ENCODE results near the gene LRRC28. TPM values are rescaled to one million over a fixed set of nuclear protein-coding genes. Genes with fewer than 3 reads are reported as not detected.
A peak's percentile ranks its signal among the peaks of the same experiment; 100 is the strongest.

Gene LRRC28
- total RNA-seq, 2 donors from 2014 or later = 18.5 to 26.0 TPM

DNA sequence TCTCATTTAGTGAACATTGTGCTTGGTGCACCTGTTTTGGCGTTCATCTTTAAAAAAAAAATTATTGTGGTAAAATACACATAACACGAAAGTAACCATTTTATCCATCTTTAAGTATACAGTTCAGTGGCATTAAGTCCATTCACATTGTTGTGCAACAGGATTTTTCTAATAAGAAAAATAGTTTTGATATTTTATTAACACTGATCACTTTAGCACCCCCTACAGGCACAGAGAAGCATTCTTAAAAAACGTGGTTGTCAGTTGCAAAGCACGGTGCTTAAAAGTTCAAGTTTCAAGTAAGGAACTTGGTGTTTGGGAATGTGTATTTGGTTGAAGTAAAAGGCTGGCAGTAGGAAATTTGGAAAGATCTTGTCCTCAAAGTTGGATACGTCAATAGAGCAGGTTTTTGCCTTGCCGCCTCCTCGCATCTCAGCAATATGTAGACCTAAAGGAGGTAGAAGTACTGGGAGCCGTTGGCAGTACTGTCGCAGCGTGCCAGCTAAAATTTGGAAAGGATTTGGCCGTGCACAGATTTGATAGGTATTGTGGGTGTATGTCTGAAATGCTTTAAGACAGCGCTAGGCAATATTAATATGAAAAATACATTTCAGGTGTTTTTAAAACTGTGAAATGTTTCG lies 110.4 kb downstream of the LRRC28 start:
- H3K27ac Mint-ChIP-seq = no peak overlapping the region
- H3K9me3 Mint-ChIP-seq = no peaks in the 10 kb centered on the region
- no peak for ATAC-seq (replicated peaks)
- peaks cover 32% of the 10 kb centered on the region for H3K36me3 Mint-ChIP-seq (ENCODE audit: low read depth)
- no peaks in the 10 kb centered on the region for H3K27me3 Mint-ChIP-seq
- H3K4me1 Mint-ChIP-seq = no peaks in the 10 kb centered on the region
- H3K4me3 Mint-ChIP-seq = no peak overlapping the region

- Mint-ChIP-seq H3K4me1 (peaks cover 4% of the 10 kb centered on the region), H3K4me3 (no peak overlapping the region), H3K27ac (no peak overlapping the region), H3K9me3 (peaks cover 8% of the 10 kb centered on the region), H3K27me3 (no peaks in the 10 kb centered on the region), H3K36me3 (ENCODE audit: low read depth) (peaks cover 48% of the 10 kb centered on the region)
- peak; percentile 16 for ATAC-seq (replicated peaks)
Observed at GRCh38 chr15:99365242-99365641, 114.0 kb downstream of the LRRC28 start.

DNA sequence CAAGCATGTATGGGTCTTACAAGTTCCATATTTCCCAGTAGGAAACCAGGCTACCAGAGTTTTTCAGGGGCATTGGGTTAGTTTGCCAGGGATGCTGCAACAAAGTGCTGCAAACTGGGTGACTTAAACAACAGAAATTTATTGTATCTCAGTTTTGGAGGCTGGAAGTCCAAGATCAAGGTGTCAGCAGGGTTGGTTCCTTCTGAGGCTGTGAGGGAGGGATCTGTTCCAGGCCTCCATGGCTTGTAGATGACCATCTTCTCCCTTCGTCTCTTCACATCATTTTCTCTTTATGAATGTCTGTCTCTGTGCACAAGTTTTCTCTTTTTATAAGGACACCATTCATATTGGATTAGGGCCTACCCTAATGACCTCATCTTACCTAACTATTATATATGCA lies 114.7 kb downstream of the LRRC28 start:
- Mint-ChIP-seq H3K36me3 (ENCODE audit: low read depth) (peaks cover 48% of the 10 kb centered on the region), H3K27me3 (no peaks in the 10 kb centered on the region), H3K9me3 (peaks cover 8% of the 10 kb centered on the region), H3K4me1 (peaks cover 4% of the 10 kb centered on the region), H3K4me3 (no peak overlapping the region), H3K27ac (no peak overlapping the region)
- ATAC-seq (replicated peaks) = no peak

DNA sequence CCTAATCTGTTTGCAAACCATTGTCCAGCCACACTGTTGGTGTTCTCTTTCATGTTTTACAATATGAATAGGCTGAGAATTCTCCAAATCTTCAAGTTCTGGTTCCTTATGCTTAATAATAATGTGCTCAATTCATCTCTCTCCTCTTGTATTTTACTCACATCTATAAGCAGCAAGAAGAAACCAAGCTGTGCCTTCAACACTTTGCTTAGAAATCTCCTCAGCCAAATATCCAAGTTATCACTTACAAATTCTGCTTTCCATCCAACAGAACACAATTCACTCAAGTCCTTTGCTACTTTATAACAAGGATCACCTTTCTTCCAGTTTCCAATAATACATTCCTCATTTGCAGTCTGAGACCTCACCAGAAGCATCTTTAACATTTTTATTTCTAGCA lies 117.5 kb downstream of the LRRC28 start:
- Mint-ChIP-seq H3K4me1 (peaks cover 13% of the 10 kb centered on the region), H3K4me3 (no peak overlapping the region), H3K9me3 (peaks cover 8% of the 10 kb centered on the region), H3K27me3 (no peaks in the 10 kb centered on the region), H3K36me3 (ENCODE audit: low read depth) (peaks cover 27% of the 10 kb centered on the region), H3K27ac (peak overlapping the region; percentile 32)
- ATAC-seq (replicated peaks) = no peak

DNA sequence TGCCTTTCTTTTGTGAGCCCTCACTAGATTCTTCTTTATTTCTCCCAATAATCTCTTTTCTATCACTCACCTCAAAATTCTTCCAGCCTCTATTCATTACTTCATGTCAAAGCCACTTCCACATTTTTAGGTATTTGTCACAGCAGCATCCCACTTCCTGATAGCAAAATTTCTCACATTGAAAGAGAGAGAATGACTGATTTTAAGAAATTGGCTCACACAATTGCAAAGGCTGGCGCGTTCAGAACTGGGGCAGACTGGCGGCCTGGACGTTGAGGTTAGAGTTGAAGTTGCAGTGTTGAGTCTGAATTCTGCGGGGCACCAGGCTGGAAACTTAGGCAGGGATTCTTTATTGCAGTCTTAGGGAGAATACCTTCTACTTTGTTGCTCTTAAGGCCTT lies 117.9 kb downstream of the LRRC28 start:
- peak; percentile 72 for ATAC-seq (replicated peaks)
- Mint-ChIP-seq H3K36me3 (ENCODE audit: low read depth) (peaks cover 23% of the 10 kb centered on the region), H3K4me3 (no peak overlapping the region), H3K4me1 (peaks cover 13% of the 10 kb centered on the region), H3K9me3 (peaks cover 8% of the 10 kb centered on the region), H3K27me3 (no peaks in the 10 kb centered on the region), H3K27ac (peak overlapping the region; percentile 32)

DNA sequence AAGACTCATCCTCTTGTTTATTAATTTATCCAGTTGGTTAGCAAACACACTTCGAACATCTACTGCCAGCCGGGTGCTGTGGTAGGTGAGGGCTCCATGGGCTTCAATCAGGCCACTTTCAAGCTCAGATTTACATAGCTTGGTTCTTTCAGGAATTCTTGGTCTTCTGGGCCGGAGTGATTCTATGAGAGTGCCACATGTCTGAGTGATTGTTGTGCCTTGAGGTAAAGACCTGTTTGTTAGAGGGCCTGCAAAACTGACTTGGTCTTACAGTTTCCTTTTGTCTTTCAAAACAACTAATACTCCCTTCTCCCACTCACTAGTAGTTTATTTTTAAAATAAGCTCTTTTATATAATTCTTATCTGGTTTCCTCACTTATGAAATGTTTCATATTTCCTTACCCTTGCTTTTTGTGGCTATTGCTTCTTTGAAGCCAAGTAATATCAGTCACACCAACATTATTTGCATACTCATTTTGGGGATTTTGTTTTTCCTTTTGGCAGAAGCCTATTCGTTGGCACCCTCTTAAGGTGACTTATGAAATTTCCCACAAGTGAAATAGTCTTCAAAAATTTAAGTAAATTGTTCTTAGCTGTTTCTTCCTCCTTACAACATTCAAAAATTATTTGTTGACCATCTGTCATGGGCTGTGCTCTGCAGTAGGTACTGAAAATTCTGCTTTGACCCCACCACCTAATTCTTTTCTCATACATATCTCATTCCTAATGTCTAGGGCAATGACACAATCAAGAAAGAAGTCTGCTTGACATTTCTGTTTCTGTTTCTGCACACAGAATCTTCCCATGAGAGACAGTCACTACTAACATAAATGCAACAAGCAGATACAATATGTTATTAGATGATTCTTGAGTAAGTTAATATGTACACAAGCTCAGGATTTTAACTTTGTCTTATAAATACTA lies 120.2 kb downstream of the LRRC28 start:
- H3K4me1 Mint-ChIP-seq = peaks cover 13% of the 10 kb centered on the region
- H3K9me3 Mint-ChIP-seq = peaks cover 19% of the 10 kb centered on the region
- peaks cover 32% of the 10 kb centered on the region for H3K36me3 Mint-ChIP-seq (ENCODE audit: low read depth)
- no peaks in the 10 kb centered on the region for H3K27me3 Mint-ChIP-seq
- peak overlapping the region; percentile 28 for H3K27ac Mint-ChIP-seq
- peak; percentile 83 for ATAC-seq (replicated peaks)
- no peak overlapping the region for H3K4me3 Mint-ChIP-seq

GRCh38 chr15:99385005-99385669 lies 133.9 kb downstream of the LRRC28 start:
- Mint-ChIP-seq H3K36me3 (ENCODE audit: low read depth) (peaks cover 27% of the 10 kb centered on the region), H3K4me3 (no peak overlapping the region), H3K27me3 (no peaks in the 10 kb centered on the region), H3K4me1 (peaks cover 6% of the 10 kb centered on the region), H3K9me3 (no peaks in the 10 kb centered on the region), H3K27ac (no peak overlapping the region)
- no peak for ATAC-seq (replicated peaks)

GRCh38 chr15:99385865-99386264 lies 134.6 kb downstream of the LRRC28 start:
- no peak overlapping the region for H3K4me3 Mint-ChIP-seq
- H3K4me1 Mint-ChIP-seq = peaks cover 6% of the 10 kb centered on the region
- H3K27ac Mint-ChIP-seq = no peak overlapping the region
- ATAC-seq (replicated peaks) = no peak
- peaks cover 27% of the 10 kb centered on the region for H3K36me3 Mint-ChIP-seq (ENCODE audit: low read depth)
- no peaks in the 10 kb centered on the region for H3K27me3 Mint-ChIP-seq
- H3K9me3 Mint-ChIP-seq = no peaks in the 10 kb centered on the region

- ATAC-seq (replicated peaks) = no peak
- Mint-ChIP-seq H3K9me3 (no peaks in the 10 kb centered on the region), H3K4me3 (no peak overlapping the region), H3K27me3 (no peaks in the 10 kb centered on the region), H3K4me1 (peaks cover 6% of the 10 kb centered on the region), H3K36me3 (ENCODE audit: low read depth) (peaks cover 27% of the 10 kb centered on the region), H3K27ac (no peak overlapping the region)
Observed at GRCh38 chr15:99386391-99386790, 135.1 kb downstream of the LRRC28 start.

- peaks cover 27% of the 10 kb centered on the region for H3K36me3 Mint-ChIP-seq (ENCODE audit: low read depth)
- H3K27me3 Mint-ChIP-seq = no peaks in the 10 kb centered on the region
- no peak for ATAC-seq (replicated peaks)
- H3K27ac Mint-ChIP-seq = no peak overlapping the region
- H3K9me3 Mint-ChIP-seq = peaks cover 2% of the 10 kb centered on the region
- H3K4me1 Mint-ChIP-seq = peaks cover 6% of the 10 kb centered on the region
- H3K4me3 Mint-ChIP-seq = no peak overlapping the region
Observed at GRCh38 chr15:99387421-99388168, 136.3 kb downstream of the LRRC28 start.

GRCh38 chr15:99390667-99391066 lies 139.4 kb downstream of the LRRC28 start:
- H3K27ac Mint-ChIP-seq = no peak overlapping the region
- peaks cover 15% of the 10 kb centered on the region for H3K4me1 Mint-ChIP-seq
- no peaks in the 10 kb centered on the region for H3K27me3 Mint-ChIP-seq
- peaks cover 7% of the 10 kb centered on the region for H3K9me3 Mint-ChIP-seq
- peaks cover 21% of the 10 kb centered on the region for H3K36me3 Mint-ChIP-seq (ENCODE audit: low read depth)
- no peak for ATAC-seq (replicated peaks)
- H3K4me3 Mint-ChIP-seq = no peak overlapping the region

DNA sequence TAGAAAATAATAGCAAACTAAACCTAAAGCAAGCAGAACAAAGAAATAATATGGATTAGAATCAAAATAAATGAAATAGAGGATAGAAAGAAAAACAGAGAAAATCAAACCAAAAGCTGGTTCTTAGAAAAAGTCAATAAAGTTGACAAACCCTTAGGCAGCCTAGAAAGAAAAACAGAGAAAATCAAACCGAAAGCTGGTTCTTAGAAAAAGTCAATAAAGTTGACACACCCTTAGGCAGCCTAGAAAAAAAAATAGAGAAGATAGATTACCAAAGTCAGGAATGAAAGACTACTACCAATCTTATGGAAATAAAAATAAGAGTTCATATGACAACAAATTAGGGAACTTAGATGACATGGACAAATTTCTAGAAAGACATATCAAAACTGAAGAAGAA lies 142.4 kb downstream of the LRRC28 start:
- ATAC-seq (replicated peaks) = no peak
- H3K36me3 Mint-ChIP-seq (ENCODE audit: low read depth) = no peaks in the 10 kb centered on the region
- peaks cover 13% of the 10 kb centered on the region for H3K9me3 Mint-ChIP-seq
- peaks cover 9% of the 10 kb centered on the region for H3K4me1 Mint-ChIP-seq
- no peaks in the 10 kb centered on the region for H3K27me3 Mint-ChIP-seq
- H3K27ac Mint-ChIP-seq = peak overlapping the region; percentile 54
- no peak overlapping the region for H3K4me3 Mint-ChIP-seq

DNA sequence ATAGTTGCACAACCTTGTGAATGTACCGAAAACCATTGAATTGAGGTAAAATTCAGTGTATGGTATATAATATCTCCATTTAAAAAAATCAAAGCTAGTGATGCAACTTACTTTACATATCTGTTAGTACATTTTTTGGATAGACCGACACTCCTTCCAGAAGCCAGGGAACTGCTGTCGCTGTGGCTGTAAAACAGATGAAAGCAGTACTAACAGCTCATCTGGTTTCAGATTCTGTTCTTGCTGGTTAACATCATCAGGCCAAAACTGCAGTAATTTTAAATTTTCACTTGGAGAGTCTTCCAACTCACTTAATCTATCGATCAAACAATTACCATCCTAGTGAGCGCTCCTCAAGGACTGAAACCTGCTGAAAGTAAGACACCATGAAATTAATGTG lies 145.1 kb downstream of the LRRC28 start:
- Mint-ChIP-seq H3K27me3 (no peaks in the 10 kb centered on the region), H3K27ac (no peak overlapping the region), H3K36me3 (ENCODE audit: low read depth) (no peaks in the 10 kb centered on the region), H3K4me3 (no peak overlapping the region), H3K9me3 (peaks cover 13% of the 10 kb centered on the region), H3K4me1 (peaks cover 9% of the 10 kb centered on the region)
- ATAC-seq (replicated peaks) = no peak

DNA sequence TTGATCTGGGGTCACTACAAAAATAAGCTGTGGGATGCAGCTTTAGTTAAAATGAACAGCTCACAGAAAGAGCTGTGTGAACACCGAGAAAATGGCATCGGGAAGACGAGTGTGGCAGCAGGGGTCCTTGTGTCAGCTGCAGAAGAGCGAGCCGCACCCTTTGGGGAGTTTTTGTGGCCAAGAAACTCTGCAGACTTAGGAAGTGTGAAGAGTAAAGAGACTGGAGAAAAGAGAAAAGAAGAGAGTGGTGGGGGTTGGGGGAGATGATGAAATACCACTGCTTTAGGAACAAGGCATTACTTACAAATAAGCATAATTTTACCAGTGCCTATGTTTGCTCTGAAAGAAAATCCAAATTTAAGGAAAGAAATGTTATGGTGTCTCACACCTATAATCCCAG lies 147.8 kb downstream of the LRRC28 start:
- Mint-ChIP-seq H3K27me3 (no peaks in the 10 kb centered on the region), H3K4me1 (no peaks in the 10 kb centered on the region), H3K36me3 (ENCODE audit: low read depth) (no peaks in the 10 kb centered on the region), H3K27ac (no peak overlapping the region), H3K4me3 (no peak overlapping the region), H3K9me3 (peaks cover 10% of the 10 kb centered on the region)
- ATAC-seq (replicated peaks) = no peak
